GM23338 (cell line): ENCODE data around the gene SEC23A. TPM values are rescaled to one million over a fixed set of nuclear protein-coding genes. Genes with fewer than 3 reads are reported as not detected.
"Not testable (repeated sequence)": the region's sequence is repeated elsewhere in the genome, so short reads cannot be mapped to it uniquely, and the experiment has no call there.

Source experiments
- ATAC-seq: fragments of 200-7000 bp; cut with Tn5 transposase; 3 replicates; pipeline ENCODE4 v1.9.1; 2020
- DNase-seq: peaks from one replicate; pipeline ENCODE4 v3.0.0-alpha.2; 2015; ENCODE audit warnings: low spot score
- H2AFZ ChIP-seq: fragments of 200-600 bp; sonication (generic); 2 replicates; pipeline ENCODE4 v1.8.0; 2016; ENCODE audit warnings: antibody characterized with exemption, mild to moderate bottlenecking, moderate library complexity
- H3F3A ChIP-seq: fragments of 200-600 bp; sonication (generic); replicated peaks from 2 replicates; pipeline ENCODE4 v1.8.0; 2017; ENCODE audit warnings: antibody characterized with exemption, mixed run types, low read depth
- H3K27ac ChIP-seq: fragments of 200-600 bp; sonication (generic); 2 replicates; pipeline ENCODE4 v1.6.1; 2016; ENCODE audit warnings: low read depth
- H3K27me3 ChIP-seq: fragments of 200-600 bp; sonication (generic); 2 replicates; pipeline ENCODE4 v1.8.0; 2016; ENCODE audit warnings: mild to moderate bottlenecking, mixed run types, moderate library complexity; ENCODE audit not compliant: insufficient read depth
- H3K36me3 ChIP-seq: fragments of 200-600 bp; sonication (generic); 2 replicates; pipeline ENCODE4 v1.8.0; 2016; ENCODE audit warnings: mild to moderate bottlenecking; ENCODE audit not compliant: insufficient read depth
- H3K4me1 ChIP-seq: fragments of 200-600 bp; sonication (generic); 2 replicates; pipeline ENCODE4 v1.8.0; 2016; ENCODE audit warnings: mild to moderate bottlenecking, moderate library complexity; ENCODE audit not compliant: insufficient read depth
- H3K4me2 ChIP-seq: fragments of 200-600 bp; sonication (generic); 2 replicates; pipeline ENCODE4 v1.7.1; 2017; ENCODE audit warnings: mixed run types
- H3K4me3 ChIP-seq: fragments of 200-600 bp; sonication (generic); 2 replicates; pipeline ENCODE4 v1.6.1; 2016; ENCODE audit warnings: mixed run types
- H3K79me2 ChIP-seq: fragments of 200-600 bp; sonication (generic); replicated peaks from 2 replicates; pipeline ENCODE4 v1.8.0; 2017; ENCODE audit warnings: mild to moderate bottlenecking; ENCODE audit not compliant: insufficient read depth
- H3K9me2 ChIP-seq: fragments of 200-600 bp; sonication (generic); 2 replicates; pipeline ENCODE4 v1.8.0; 2017; ENCODE audit not compliant: insufficient read depth
- H4K20me1 ChIP-seq: fragments of 200-600 bp; sonication (generic); replicated peaks from 2 replicates; pipeline ENCODE4 v1.8.0; 2017; ENCODE audit warnings: mild to moderate bottlenecking; ENCODE audit not compliant: insufficient read depth
- H3K27ac Mint-ChIP-seq: 2 replicates; pipeline ENCODE4 v1.8.0; 2020; ENCODE audit warnings: inconsistent platforms, mild to moderate bottlenecking, moderate library complexity, mixed read lengths
- H3K27me3 Mint-ChIP-seq: 3 replicates; pipeline ENCODE4 v1.8.0; 2022; ENCODE audit warnings: low read depth, mild to moderate bottlenecking, moderate library complexity, mixed read lengths, inconsistent platforms; ENCODE audit not compliant: insufficient read depth, poor library complexity
- H3K36me3 Mint-ChIP-seq: 3 replicates; pipeline ENCODE4 v1.8.0; 2021; ENCODE audit warnings: low read depth, mild to moderate bottlenecking, inconsistent platforms, moderate library complexity, mixed read lengths
- H3K4me1 Mint-ChIP-seq: 3 replicates; pipeline ENCODE4 v1.8.0; 2020; ENCODE audit warnings: mild to moderate bottlenecking, inconsistent platforms, mixed read lengths
- H3K4me3 Mint-ChIP-seq: 3 replicates; pipeline ENCODE4 v1.8.0; 2021; ENCODE audit warnings: moderate library complexity, mild to moderate bottlenecking, inconsistent platforms, mixed read lengths
- H3K9me3 Mint-ChIP-seq: 3 replicates; pipeline ENCODE4 v1.8.0; 2020; ENCODE audit warnings: moderate library complexity, mild to moderate bottlenecking, inconsistent platforms, mixed read lengths
- CTCF ChIP-seq, 2 experiments: fragments of 200-600 bp in 1 of 2; sonication (generic) in 1 of 2; conservative IDR thresholded peaks; 2 replicates each; pipeline versions ENCODE4 v1.5.1 to v1.6.1; 2016 to 2017; ENCODE audit warnings: antibody characterized with exemption in 2 of 2, low read depth in 2 of 2, mild to moderate bottlenecking in 2 of 2, moderate library complexity in 1 of 2
- REST ChIP-seq: IDR thresholded peaks from one replicate; pipeline ENCODE4 v1.6.1; 2018; ENCODE audit warnings: antibody characterized with exemption; ENCODE audit not compliant: unreplicated experiment
- polyA plus RNA-seq: library from polyadenylated mRNA; unstranded; fragments of >200 nt; fragmentation: Nextera tagmentation; extraction: Ambion mirVana; gene quantifications from 2 replicates; pipeline ENCODE4 v1.2.1, GENCODE V29; 2016
- total RNA-seq: library from RNA; depleted of rRNA; stranded (reverse); fragments of >200 nt; shearing (Covaris generic); gene quantifications from 2 replicates; pipeline ENCODE4 v1.2.3, GENCODE V29; 2014

Gene SEC23A
- total and polyA plus RNA-seq, 2 experiments from 2014 or later = 22.7 to 89.9 TPM

GRCh38 chr14:39107591-39107996 is 4.6 kb upstream of the SEC23A start:
- peak; percentile 71 for DNase-seq
- Mint-ChIP-seq H3K4me1 (peaks cover 2% of the 10 kb centered on the region; the same call in 1 of the 3 replicates), H3K36me3 (no peaks in the 10 kb centered on the region), H3K27ac (no peak overlapping the region), H3K4me3 (no peak overlapping the region), H3K9me3 (no peaks in the 10 kb centered on the region), H3K27me3 (peaks cover 2% of the 10 kb centered on the region)
- H3F3A ChIP-seq = no peaks in the 10 kb centered on the region; the same call in none of the 2 replicates
- no peaks in the 10 kb centered on the region; the same call in 1 of the 2 replicates for H3K4me1 ChIP-seq
- H3K9me2 ChIP-seq = no peaks in the 10 kb centered on the region
- H3K27ac ChIP-seq = no peak overlapping the region
- H4K20me1 ChIP-seq = no peaks in the 10 kb centered on the region
- no peak for ATAC-seq
- H3K4me2 ChIP-seq = no peak overlapping the region
- H2AFZ ChIP-seq = no peak overlapping the region
- peak; percentile 59 to 62 for TF ChIP-seq CTCF (conservative IDR thresholded peaks at IDR 0.05; ENCODE audit: low read depth in 2 of 2)
- TF ChIP-seq REST = no peak
- peaks cover under 1% of the 10 kb centered on the region for H3K79me2 ChIP-seq
- H3K27me3 ChIP-seq = no peaks in the 10 kb centered on the region
- no peaks in the 10 kb centered on the region for H3K36me3 ChIP-seq
- H3K4me3 ChIP-seq = no peak overlapping the region

GRCh38 chr14:39104078-39104801 is 1.2 kb upstream of the SEC23A start:
- H3K36me3 Mint-ChIP-seq, ATAC-seq, H3F3A ChIP-seq, H3K27me3 Mint-ChIP-seq, H4K20me1 ChIP-seq, H3K4me1 ChIP-seq, H2AFZ ChIP-seq, H3K27me3 ChIP-seq, H3K9me3 Mint-ChIP-seq, H3K36me3 ChIP-seq, H3K9me2 ChIP-seq, DNase-seq: not testable (repeated sequence)
- Mint-ChIP-seq H3K4me1 (peaks cover 12% of the 10 kb centered on the region), H3K4me3 (peak overlapping the region; percentile 85), H3K27ac (peak overlapping the region; percentile 87)
- peaks cover 34% of the 10 kb centered on the region for H3K79me2 ChIP-seq
- peak overlapping the region; percentile 84 for H3K4me2 ChIP-seq
- H3K4me3 ChIP-seq = peak overlapping the region; percentile 93
- peak overlapping the region; percentile 95 for H3K27ac ChIP-seq
